ENCODE measurements around the gene KLHL22.
A peak's percentile ranks its signal among the peaks of the same experiment; 100 is the strongest.
"Not testable (repeated sequence)": the region's sequence is repeated elsewhere in the genome, so short reads cannot be mapped to it uniquely, and the experiment has no call there.

KLHL22 gene

DNA sequence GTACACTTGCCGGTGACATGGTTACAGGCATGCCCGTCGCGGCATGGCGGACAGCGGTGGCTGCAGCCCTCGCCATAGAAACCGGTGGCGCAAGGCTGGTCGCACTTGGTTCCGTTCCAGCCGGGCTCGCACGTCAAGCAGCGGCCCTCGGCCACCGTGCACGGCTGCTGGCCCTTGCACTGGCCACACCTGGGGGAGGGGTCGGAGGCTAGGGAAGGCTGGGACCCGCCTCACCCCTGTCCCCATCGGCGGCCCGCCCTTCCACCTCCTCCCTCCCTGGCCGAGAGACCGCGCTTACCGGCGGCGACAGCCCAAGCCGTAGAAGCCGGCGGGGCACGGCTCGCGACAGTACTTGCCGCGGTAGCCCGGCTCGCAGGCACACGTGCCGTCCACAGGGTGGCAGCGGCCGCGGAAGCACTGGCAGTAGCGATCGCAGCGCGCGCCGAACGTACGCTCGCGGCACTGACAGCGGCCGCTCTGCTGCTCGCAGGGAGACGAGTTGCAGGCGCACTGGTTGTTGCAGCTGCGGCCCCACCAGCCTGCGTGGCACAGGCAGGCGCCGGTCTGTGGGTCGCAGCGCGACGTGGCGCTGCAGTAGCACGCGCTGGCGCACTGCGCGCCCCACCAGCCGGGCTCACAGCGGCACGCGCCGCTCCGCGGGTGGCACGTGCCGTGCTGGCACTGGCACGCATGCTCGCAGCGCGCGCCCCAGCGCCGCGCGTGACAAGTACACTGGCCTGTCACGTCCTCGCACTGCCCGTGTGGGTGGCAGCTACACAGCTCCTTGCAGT, 64.7 kb downstream of the KLHL22 start:
- peak; percentile 64 for DNase-seq

DNA sequence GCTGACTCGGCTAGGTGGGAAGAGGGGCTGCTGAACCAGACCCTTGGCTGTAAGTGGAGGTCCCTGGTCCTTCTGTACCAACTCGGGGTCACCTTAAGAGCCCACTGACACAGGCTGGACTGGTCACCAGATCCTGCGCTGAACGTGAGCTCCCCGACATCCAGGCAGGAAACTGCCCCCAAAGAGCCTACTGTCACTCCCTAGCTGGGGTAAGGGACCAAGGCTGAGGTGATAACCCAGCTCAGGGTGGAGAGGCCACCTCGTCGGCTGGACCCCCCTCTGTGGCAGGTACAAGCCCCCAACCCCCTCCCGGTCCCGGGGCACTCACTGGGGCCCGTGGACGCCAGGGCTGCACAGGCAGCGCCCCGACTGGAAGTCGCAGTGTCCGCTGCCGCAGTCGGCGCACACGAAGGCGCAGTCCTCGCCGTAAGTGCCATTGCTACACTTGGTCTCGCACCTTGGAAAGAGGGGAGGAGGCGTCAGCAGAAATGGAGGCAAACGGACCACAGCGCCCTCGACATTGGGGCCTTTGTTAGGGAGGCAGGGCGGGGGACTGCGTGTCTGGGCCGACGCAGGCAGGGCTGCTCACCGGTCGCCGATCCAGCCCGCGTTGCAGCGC, 65.4 kb downstream of the KLHL22 start:
- DNase-seq, result peak; percentile 18

GRCh38 chr22:20429254-20430100, 66.1 kb downstream of the KLHL22 start:
- peak; percentile 85 for DNase-seq

DNA sequence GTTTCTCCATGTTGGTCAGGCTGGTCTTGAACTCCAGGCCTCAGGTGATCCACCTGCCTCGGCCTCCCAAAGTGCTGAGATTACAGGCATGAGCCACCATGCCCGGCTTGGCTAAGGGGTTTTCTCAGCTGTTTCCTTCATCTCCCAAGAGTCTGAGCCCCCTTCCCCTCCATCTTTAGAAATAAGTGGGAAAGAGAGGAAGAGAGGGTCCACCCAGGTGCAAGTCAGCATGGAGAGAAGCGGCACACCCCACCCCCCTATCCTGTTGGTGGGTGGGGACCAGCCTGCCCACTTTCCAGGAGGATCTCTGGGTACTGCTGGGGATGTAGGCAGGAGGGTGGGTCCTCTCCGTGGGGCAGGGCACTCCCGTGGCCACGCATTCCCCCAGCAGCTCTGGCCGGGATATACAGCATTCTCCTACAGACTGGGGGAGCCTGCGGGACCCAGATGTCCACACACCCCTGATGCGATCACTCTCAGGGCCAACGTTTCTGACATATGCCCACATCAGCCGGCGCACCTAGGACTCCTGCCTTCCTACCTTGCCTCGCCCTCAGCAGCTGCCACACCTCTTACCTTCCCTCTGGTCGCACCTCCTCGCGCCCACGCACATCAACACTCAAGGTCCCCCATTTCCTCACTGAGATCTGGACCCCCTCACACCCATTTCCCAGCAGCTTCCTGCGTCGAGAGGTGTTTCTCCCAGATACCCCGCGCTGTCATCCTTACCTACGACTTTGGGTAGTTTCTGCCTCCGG, 66.9 kb downstream of the KLHL22 start:
- no peak for DNase-seq

GRCh38 chr22:20427945-20428417, 67.6 kb downstream of the KLHL22 start:
- DNase-seq, result no peak

- no peak for DNase-seq
Measured at GRCh38 chr22:20427104-20427944, 68.3 kb downstream of the KLHL22 start.

DNA sequence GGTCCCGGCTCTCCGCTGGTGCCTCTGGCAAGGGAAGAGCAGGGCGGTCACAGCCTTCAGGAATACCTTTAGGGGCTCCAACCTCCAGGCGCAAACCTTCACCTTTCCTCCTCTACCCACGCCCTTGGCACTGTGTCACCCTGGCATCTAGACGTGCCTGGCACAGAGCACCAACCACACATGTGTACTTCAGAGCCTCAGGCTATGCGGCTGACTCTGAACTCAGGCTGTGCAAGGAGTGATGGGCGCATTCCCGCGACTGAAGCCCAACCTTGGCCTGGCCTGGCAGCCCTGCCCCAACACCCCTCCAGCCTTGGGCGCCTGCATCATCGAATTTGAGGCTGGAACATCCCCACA, 69.4 kb downstream of the KLHL22 start:
- DNase-seq, result no peak

GRCh38 chr22:20425566-20426258, 69.9 kb downstream of the KLHL22 start:
- DNase-seq, result no peak

GRCh38 chr22:20424932-20425565, 70.5 kb downstream of the KLHL22 start:
- DNase-seq, result no peak

- DNase-seq, result no peak
Measured at GRCh38 chr22:20424568-20424931, 71.0 kb downstream of the KLHL22 start.

- no peak for DNase-seq
Measured at GRCh38 chr22:20423906-20424551, 71.6 kb downstream of the KLHL22 start.

DNA sequence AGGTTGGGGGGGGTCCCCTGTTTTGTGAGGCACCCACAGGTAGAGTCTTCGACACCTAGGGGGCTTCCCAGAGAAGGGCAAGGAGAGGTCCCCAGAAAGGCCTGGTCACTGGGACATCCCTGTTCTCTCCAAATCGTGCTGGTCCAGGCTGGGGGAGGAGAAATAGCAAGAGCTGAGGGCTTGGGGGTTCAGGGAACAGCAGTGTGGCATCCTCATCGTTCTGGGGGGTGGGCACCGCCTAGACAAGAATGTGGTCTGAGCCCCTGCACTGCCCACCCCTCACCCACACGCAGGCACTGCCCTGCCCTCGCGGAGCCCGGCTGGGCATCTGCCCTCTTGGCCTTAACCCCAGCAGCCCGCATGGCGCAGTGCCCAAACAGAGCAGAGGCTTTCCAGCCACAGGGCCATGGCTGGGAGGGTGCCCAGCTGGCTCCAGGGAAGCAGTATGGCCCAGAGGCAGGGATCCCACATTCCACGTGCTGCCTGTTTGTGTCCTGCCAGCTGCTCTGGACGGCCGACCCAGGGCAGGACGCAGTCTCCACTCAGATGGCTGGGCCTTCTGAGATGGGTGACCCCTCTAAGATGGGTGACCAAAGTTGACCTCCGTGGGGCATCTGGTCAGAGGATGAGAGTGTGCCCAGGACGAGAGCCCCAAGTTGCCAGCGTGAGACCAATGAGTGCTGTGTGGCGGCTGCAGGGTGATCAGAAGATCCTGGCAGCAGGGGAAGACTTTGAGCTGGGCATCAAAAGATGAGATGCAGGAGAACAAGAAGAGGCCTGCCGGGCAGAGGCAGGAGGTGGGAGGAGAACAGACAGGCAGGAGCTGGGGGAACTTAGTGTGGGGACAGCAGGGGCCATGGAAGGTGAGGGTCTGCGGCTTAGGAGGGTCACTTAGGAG, 72.3 kb downstream of the KLHL22 start:
- DNase-seq, result no peak

GRCh38 chr22:20422271-20423007, 73.2 kb downstream of the KLHL22 start:
- DNase-seq, result no peak

GRCh38 chr22:20421507-20421874, 74.1 kb downstream of the KLHL22 start:
- no peak for DNase-seq

GRCh38 chr22:20420157-20420842, 75.3 kb downstream of the KLHL22 start:
- no peak for DNase-seq

- DNase-seq, result no peak
Measured at GRCh38 chr22:20419664-20419951, 76.0 kb downstream of the KLHL22 start.

GRCh38 chr22:20418211-20418788, 77.3 kb downstream of the KLHL22 start:
- peak; percentile 80 for DNase-seq

DNA sequence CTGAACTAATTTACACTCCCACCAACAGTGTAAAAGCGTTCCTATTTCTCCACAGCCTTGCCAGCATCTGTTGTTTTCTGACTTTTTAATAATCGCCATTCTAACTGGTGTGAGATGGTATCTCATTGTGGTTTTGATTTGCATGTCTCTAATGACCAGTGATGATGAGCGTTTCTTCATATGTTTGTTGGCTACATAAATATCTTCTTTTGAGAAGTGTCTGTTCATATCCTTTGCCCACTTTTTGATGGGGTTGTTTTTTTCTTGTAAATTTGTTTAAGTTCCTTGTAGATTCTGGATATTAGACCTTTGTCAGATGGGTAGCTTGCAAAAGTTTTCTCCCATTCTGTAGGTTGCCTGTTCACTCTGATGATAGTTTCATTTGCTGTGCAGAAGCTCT, 79.9 kb downstream of the KLHL22 start:
- not testable (repeated sequence) for DNase-seq

Measured in CD4-positive, alpha-beta T cell treated with Interleukin-10 for 1 hour (primary cell).